ENCODE data around the gene MAL.

The MAL gene

DNA sequence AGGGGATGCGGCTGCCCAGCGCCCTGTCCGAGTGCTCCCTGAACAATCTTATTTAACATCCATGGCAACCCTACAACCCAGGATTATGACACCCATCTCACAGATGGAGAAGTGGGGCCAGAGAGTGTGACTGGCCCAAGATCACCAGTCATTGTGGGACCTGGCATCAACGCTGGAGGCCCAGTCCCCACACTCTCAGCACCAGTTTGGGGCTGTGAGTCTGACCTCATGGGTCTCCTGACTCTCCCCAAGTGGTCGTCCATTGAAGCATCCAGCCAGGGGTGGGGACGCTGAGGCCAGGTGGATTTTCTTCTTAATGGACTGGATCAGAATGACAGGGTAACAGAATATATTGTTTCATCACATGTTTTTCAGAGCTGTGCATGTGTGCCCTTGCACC, 24.5 kb downstream of the MAL start:
- DNase-seq (ENCODE audit: low read depth), result no peak

DNA sequence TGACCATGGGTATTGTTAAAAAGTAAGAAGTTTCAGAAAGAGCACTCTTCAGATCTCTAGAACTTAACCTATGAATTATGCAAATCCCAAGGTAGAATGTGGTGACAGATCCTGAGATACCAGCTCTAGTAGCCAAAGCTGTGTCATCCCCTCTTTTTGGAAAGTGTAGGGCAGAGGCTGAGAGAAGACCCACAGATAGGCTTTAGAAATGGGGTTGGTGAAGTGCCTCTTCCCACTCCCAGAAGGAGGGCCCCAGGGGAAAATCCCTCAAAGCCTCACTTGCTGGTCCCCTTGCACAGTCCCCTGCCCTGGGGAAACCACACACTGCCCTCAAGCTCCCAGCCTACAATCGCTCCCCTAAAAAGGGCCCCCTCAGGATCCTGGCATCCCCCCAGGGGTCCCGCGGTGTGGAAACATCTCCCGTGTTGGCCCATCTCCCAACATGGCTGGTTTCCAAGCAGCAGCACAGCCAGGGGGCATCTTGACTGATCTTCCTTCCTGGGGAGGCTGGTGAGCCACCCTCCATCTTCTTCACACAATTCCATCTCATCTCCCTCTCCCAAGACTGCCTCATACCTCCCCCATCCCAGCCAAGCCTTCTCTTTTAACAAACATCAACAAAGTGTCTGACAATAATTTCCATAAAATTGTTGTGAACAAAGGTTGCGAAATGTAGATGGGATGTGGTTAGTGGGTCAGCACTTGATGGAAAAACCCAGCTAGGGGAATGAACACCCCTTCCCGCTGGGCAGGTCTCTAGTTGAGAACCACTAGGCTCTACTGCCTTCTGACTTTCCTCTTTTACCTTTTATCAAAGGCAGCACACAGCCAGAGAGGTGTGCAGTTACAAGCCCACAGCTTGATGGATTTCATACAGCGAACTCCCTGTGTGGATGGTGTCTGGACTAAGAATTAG, 25.1 kb downstream of the MAL start:
- DNase-seq (ENCODE audit: low read depth), result no peak

DNA sequence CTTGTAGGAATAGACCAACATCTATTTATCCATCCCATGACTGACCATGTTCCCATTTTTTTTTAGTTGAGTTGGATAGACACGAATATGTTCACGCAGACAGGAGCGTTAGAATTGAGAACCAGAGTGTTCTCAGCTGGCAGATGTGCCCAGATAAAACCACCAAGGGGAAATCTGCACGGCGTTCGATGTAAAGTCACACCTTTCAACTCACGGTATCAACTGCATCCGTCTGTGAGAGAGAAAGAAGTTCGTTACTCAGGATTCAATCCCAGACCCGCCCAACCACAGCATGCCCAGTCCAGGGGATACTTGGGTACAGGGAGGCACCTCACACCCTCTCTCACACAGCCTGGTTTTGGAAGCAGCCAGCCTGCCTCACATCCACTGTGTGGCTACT, 26.1 kb downstream of the MAL start:
- no peak for DNase-seq (ENCODE audit: low read depth)

DNA sequence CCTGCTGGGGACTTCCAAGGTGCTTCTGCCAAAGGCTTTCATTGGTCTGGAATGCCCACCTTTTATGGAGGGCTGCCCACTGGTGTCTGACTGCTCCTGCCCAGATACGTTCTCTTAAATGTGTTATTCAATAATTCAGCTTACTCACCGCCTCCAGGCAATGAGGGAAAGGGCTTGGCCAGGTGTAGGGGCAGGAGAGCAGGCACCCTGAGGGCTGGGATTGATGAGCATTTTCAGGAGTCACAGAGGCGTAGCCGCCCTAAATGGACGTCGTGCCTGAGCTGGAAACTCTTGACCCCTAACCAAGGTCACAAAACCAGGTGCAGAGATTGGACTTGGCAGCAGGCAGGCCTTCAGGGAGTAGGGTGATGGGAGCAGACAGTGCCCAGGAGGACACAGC, 26.8 kb downstream of the MAL start:
- DNase-seq (ENCODE audit: low read depth), result no peak

DNA sequence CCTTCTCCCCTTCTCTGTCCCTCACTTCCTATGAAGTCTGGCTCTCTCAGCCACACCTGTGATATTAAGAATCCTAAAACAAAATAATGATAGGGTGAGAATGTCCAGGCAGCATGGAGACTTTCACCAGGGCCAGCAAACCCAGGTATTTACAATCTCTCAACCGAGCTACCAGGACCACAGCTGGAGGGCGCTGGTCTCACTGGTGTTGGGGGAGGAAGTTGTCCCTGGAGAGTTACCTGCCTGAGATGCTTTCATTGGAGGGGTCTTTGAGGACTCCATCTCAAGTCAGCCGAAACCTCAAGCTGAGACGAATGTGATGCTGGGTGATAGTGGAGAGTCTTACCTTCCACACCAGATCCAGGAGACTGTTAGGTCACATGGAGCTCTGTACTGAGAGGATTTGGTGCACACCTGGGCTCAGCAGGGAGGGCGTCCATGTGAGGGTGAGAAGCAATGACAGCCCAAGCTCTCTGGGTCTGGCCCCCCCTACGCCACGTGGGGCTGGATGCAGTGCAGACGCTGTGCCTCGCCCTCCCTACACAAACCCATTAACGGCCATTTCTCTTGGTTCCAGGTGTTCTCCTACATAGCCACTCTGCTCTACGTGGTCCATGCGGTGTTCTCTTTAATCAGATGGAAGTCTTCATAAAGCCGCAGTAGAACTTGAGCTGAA, 27.4 kb downstream of the MAL start:
- DNase-seq (ENCODE audit: low read depth), result no peak

DNA sequence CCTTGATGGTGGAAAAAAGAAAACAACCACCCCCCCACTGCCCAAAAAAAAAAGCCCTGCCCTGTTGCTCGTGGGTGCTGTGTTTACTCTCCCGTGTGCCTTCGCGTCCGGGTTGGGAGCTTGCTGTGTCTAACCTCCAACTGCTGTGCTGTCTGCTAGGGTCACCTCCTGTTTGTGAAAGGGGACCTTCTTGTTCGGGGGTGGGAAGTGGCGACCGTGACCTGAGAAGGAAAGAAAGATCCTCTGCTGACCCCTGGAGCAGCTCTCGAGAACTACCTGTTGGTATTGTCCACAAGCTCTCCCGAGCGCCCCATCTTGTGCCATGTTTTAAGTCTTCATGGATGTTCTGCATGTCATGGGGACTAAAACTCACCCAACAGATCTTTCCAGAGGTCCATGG, 28.0 kb downstream of the MAL start:
- no peak for DNase-seq (ENCODE audit: low read depth)

DNA sequence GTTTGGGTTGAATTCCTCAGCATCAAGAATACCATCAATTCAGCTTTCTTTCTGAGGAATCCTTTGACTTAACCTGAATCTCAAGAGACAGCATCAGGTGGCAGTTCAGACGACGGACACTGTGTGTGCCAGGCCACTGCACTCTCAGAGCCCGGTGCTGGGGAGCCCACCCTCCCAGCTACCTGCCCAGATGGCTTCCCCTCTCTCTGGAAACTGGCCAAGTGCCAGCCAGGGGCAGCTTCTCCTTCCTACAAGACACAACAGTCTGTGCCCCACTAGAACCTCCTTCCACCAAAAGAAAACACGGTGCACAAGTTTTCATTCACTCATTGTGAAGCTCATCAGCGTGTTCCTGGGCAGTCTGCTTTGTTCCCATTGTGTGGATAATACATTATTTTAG, 28.5 kb downstream of the MAL start:
- no peak for DNase-seq (ENCODE audit: low read depth)

DNA sequence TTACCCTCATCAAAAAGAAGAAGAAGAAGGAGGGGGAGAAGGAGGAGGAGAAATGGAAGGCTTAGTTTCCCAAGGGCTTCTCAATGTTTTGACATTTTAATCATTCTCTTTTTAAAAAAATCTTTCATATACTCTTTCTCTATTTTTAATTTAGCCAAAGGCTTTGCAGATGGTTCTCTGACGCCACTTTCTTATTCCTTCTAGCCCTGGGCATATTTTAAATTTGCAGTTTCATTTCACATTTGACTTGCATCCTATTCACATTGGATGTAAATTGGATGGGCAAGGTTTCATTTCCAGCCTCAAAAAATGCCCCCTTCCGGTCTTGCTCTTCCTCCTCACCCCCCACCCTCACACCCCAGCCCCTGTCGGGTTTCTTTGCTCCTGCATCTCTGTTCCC, 29.8 kb downstream of the MAL start:
- DNase-seq (ENCODE audit: low read depth), result no peak

DNA sequence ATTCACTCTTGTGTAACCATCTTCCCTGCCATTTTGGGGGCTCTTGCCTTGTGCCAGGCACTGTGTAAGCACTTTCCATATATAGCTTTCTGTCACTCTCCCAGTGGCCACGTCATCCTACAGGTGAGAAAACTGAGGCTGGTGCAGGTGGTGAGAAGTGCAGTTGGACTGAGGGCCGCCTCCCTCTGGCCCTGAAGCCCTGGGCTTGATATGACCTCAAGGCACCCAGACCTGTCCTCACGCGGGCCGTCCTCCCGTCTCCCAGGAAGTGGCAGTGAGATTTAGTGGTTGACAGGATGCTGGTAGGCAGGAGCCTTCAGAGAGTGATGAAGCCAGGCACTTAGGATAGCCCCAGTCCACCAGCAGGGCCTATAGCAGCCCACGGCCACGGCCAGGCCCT, 30.5 kb downstream of the MAL start:
- DNase-seq (ENCODE audit: low read depth), result no peak

DNA sequence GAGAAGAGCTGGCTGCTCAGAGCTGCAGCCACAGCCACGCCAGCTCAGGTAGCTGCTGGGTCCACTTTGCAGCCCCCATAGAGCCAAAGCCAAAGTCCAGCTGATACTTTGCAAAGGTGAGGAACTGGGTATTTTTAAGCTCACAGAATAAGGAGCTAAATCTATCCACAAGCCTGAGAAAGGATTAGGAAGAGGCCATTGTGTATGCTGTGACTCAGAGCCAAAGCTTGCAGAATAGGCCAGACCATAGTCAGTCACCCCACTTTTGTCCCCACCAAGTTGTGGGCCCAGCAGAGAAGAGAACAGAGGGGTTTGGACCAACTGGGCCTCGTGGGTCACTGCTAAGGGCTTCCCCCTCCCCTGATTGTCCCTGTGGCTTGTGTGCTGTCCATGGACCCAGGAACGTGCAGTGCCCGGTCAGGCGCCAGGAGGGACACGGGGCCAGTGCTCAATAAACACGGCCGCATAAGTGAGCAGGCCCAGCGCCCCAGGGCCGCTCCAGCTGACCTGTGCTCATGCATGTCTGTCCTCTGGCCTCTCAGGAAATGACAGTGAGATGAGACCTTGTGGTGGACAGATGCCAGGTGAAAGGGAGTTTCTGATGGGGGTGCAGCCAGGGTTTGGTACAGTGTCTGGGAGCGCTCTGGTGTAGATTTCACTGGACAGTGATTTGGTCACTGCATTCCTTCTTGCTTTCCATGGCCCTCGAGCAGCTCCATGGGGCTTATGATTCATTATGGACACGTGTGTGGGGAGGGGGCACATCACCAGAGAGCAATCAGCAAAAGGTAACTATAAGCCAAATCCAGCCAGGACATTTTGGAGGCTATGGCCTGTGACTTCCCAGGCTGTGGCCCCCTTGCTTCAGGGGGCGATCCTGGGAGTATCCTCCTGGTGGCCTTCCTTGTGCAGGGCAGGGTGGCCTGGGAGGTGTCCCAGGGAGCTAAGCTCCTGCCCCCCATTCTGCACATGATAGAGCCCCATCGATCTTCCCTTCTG, 31.3 kb downstream of the MAL start:
- DNase-seq (ENCODE audit: low read depth), result no peak

DNA sequence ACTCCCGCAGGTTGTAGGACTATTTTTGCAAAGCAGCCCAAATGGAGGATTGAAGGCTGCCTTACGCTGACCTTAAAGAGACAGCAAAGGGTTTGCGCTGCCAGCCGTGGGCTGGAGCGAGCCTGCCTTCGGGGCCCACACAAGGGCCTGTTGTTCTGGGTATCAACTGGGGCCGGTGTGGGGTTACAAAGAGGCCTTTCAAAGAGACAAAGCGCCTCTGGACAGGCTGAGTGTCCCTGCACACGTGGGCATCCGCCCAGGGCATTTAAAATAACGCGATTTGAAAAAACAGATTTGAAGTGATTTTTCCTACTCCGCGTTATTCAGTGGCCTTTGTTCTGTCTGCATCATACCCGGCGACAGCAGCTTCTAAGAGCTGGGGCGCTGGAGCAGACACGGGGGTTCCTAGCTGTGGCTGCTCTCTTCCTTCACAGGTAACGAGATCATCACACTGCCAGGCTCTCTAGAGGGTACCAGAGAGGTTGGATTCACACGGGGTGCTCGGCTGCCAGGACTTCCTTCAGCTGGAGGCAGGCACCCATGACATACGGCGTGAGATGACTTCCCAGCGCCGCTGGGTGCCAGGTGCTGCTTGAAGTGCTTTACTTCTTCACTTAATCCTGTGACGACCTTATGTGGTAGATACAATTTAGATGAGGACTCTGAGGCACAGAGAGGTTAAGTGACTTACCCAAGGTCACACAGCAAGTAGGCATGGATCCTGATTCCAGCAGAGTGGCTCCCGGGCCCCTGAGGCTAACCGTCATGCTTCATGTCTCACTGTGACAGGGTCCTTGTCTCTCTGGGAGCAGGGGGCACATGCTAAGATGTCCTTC, 32.2 kb downstream of the MAL start:
- no peak for DNase-seq (ENCODE audit: low read depth)

DNA sequence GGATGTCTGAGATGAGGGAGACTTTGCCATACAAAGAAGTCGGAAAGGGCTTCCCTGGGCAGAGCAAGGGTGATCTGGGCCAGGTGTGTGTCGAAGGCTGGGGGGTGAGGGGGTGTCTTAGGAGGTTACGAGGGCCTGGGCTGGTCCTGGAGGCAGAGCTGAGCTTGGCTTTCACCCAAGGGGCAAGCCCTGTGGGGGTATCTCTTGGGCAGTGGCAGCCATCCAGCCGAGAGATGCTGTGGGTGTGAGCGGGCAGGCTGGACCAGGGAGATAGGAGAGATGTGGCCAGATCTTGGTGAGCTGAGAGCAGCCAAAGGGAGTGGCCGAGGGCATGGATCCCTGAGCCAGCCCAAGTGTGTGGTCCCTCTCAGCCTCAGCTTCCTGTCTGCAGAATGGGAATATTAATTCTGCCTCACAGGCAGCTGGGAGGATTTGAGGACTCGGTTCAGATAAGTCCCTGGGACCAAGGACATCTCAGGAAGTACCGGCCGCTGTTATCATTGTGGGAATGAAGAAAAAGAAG, 33.0 kb downstream of the MAL start:
- no peak for DNase-seq (ENCODE audit: low read depth)

DNA sequence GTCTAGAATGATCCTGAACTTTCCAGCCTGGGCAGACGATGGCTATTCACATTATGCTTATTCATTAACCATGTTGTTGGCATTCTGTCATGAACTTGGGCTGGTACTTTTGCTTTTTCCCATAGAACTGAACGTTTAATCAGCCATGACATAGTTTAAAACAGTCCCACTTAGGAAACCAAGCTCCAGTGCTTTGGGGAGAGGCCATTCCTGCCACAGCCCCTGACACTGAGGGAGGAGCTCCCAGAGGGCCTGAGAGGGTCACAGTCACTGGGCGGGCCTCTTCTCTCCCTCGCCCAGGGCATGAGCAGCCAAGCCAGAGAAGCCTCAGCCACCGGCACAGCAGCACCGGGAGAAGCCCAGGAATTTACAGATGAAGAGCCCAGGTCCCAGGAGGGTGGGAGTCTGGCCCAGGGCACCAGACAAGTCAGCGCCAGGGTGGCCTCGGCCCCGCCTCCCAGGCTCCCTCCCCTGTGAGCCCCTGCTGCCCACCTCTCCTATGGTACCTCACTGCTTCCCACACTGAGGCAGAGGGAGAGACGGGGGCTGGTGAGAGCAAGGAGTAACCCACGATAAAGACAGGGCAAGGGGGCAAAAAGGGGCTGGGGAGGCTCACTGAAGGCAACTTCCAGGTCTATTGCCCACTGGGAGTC, 33.6 kb downstream of the MAL start:
- no peak for DNase-seq (ENCODE audit: low read depth)

DNA sequence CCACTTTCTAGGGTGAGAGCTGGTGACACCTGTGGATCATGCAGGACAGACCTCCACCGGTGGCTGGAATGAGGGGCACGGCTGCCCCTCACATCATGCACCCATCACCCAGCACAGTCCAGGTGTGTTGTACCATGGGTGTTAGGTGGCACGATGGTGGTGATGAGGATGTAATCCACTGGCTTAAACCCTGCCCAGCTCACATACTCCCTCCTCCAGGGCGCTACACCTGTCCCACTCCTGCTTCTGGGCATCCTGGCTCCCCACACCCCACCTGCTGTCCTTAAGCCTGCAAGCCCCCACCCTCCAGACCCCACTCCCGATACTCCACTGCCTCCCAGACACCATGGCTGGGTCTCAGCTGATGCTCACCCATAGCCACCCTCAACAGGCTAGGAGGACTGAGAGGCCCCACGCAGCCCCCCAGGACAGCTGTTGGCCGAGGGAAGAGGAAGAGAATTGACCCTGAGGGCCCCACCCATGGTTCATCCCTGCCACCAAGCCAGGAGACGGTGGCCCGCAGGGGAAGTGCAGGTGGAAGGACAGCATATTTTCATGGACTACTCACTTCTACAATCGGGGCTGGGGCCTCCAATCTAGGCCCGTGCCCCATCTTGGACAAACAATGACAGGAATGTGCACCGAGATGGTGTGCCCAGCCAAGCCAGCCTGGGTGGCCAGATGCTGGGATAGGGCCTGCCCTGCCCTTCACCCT, 34.3 kb downstream of the MAL start:
- DNase-seq (ENCODE audit: low read depth), result no peak

DNA sequence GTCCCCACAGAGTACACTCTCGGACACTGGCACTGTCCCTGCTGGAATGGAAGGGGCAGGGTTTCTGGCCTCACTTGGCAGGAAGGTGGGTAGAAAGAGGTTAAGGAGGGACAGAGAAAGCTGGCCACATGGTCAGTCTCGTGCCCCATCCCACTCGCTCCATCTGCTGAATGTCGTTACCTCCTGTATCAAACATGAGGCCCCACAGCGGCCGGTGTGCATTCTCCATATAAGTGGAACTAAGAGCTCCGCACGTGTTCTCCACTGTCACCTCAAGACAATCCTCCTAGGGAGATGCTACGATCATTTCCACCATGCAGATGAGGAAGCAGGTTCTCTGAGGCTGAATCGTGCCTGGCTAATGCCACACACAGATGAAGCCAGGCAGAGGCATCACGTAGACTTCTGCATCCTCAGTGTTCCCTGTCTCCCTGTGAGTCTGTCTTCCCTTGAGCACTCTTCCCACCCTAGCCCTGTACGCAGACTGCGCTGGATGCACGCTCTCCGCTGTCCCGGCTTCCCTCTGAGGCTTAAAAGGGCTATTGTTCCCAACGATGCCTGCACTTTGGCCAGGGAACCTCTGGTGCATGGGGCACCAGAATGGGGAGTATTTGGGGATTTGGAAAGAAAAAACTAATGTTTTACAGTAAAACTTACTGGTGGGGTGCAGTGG, 35.1 kb downstream of the MAL start:
- no peak for DNase-seq (ENCODE audit: low read depth)

DNA sequence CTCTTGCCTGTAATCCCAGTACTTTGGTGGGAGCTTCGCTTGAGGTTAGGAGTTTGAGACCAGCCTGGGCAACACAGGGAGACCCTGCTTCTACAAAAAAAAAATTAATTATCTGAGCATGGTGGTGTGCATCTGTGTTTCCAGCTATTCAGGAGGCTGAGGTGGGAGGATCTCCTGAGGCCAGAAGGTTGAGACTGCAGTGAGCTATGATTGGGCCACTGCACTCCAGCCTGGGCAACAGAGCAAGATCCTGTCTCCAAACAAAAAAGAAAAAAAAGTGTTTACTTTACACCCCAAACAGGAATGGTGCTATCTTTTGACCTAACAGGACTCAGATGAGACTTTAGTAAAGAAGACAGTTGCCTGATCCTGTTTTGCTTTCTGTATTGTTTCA, 35.6 kb downstream of the MAL start:
- DNase-seq (ENCODE audit: low read depth), result no peak

DNA sequence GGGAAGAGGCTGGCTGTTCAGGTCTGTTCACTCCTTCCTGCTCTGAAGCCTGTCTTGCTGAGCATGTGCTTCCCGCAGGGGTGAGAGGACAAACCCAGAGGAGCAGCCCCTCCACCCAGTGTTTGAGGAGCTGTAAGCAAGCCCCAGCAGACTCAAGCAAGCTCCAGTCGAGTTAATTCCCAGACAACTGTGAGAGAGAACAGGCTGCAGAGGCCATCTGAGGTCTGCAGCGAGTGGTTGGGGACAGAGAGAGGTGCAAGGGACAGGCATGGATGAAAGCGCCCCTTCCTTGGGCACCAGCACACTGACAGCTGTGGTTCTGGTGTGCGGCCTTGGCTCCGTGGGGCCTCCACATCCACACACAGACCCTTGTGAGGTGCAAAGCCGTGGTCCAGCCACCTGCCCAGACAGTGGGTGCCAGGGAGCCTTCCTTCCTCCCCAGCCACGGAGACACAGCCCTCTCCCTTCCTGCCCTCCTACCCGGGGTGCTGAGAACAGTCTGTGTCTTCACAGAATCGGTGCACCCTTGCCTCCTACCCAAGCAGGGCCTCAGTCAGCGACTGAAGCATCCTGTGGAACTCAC, 36.2 kb downstream of the MAL start:
- no peak for DNase-seq (ENCODE audit: low read depth)

DNA sequence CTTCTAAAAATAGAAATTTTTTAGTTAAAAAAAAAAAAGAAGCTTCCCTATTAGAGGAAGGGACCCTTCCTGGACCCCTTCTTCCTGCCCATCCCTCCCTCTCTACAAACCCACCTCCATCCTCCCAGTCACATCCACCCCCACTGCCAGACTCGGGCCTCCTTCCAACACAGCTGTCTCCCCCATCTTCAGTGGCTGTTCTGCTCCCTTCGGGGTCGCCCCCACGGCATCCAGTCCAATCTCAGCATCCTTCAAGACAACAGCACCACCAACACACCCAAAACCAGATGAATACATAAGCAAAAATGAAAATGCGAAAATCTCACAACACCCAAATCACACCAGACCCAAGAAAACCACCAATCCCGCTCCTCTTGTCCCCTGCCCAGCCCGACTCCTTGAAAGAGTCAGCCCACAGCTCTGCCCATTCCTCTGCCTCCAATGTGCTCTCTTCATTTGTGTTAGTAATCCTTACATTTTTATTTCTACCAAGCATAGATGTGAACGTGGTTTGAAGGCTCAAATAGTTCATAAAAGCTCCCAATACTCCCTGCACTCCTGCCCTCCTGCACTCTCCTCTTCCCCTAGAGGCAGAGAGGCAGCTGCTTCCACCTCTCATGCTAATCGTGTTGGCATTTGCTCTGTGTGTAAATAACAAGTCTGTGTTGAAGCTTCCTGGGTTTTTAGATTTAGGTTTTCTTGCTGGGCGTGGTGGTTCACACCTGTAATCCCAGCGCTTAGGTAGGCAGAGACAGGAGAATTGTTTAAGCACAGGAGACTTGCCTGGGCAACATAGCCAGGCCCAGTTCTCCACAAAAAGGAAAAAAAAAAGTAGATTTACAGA, 37.0 kb downstream of the MAL start:
- DNase-seq (ENCODE audit: low read depth), result no peak

Data from stimulated activated CD8-positive, alpha-beta memory T cell treated with anti-CD3 and anti-CD28 coated beads, Interleukin-15, amount 100 ng/mL, for 1 hour (primary cell).